GM18498 (cell line): Measurements from ENCODE around the gene CAPN5.

Experiments used
- ATAC-seq: cut with Tn5 transposase; IDR thresholded peaks from one replicate; pipeline ENCODE4 v1.9.1; 2021; ENCODE audit warnings: mild to moderate bottlenecking, moderate library complexity; ENCODE audit not compliant: unreplicated experiment

CAPN5 gene

DNA sequence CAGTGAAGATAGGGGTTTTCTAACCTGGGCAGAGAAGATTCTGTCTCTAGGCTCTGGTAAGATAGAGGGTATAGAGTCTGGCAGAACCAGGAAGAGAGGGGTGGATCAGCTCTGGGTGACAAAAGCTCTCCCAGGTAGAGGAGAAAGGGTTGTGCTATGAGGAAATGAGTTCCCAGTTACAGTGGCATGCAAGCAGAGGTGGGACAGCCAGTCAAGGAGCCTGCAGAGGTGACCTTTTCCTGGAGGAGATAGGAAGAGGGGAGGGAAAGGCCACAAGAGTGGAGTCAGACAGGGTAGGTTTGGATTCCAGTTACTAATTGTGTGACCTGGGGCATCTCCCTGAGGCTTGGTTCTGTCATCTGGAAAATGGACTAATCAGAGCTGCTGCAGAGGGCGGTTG lies 3.4 kb upstream of the CAPN5 start:
- ATAC-seq = no peak

DNA sequence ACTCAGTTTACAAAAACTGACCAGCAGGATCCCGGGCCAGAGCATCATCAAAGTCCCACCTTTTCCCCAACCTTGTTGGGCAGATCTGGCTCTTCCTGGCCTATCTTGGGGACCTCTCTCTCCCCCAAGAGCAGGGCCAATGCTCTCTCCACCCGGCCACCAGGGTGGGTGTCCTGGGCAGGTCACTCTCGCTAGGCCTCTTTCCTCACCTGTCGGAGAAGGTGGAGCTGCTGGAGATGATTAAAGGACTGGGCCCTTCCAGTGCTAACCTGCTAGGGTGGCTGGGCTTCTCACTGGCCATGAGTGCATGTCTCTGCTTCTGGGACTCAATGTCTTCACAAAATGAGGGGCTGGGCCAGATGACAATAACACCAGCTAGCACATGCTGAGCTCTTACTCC lies 2.9 kb upstream of the CAPN5 start:
- ATAC-seq = no peak

DNA sequence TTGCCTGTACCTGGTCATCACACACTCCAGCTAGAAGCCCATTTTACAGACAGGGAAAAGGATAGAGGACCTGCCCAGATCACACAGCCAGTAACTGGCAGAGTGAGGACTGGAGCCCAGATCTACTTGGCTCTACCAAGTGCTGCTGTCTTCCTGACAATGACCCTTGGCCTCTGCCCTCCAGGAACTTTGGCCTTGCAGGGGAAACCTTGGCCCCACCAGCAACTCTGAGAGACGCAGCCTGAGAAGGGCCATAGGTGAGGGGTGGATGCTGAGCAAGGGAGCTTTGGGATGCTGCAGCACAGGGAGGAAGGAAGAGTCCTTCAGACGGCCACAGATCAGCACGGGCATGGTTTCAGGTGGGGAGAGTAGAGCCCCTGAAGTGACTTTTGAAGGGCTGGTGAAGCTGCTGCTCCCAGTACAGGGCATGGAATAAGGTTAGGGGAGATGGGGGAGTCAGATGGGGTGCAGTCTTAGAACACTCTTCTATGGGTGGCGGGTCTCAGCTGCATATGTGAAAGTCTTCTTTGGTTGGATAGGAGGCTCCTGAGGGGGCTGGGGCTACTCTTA lies 2.0 kb upstream of the CAPN5 start:
- ATAC-seq = no peak

DNA sequence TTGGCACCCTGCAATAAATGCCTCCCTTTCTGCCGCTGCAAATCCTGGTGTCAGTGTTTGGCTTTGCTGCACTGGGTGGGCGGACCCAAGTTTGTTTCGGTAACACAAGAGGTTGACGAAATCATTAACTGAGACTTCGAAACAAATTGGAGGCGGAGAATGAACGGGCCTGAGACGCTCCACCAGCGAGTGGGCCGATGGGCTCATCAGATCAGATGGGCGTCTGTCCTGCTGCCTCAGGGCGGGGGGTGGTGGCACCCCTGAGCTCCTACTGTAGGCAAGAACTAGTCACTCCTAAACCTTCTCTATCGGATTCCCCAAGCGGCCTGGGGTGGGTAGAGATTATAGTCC lies 918 bp upstream of the CAPN5 start:
- no peak for ATAC-seq

DNA sequence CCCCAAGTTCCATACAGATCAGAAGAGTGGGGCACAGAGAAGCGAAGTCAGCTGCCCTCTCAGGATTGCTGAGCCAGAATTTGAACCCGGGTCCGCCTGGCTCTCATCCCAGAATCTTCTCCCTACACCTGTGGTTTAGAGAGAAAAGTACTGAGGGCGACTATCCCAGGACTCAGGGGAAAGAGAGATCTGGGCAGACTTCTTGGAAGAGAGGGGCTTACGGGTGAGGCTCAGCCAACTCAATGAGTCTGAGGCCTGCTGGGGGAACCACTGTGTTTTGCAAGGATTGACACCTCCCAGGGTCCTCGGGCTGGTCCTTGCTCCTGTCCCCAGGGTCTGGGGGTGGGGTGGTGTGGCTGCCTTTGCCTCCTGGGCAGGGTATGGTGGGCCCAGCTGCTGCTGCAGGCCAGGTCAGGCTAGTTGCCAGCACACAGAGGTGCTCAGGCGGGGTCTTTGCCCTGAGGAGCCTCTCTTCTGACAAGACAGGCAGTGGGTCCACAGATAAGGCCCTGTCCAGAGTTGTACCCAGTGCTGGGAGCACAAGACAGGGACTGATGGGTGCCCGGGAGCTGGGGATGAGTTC lies 1.2 kb downstream of the CAPN5 start:
- no peak for ATAC-seq

DNA sequence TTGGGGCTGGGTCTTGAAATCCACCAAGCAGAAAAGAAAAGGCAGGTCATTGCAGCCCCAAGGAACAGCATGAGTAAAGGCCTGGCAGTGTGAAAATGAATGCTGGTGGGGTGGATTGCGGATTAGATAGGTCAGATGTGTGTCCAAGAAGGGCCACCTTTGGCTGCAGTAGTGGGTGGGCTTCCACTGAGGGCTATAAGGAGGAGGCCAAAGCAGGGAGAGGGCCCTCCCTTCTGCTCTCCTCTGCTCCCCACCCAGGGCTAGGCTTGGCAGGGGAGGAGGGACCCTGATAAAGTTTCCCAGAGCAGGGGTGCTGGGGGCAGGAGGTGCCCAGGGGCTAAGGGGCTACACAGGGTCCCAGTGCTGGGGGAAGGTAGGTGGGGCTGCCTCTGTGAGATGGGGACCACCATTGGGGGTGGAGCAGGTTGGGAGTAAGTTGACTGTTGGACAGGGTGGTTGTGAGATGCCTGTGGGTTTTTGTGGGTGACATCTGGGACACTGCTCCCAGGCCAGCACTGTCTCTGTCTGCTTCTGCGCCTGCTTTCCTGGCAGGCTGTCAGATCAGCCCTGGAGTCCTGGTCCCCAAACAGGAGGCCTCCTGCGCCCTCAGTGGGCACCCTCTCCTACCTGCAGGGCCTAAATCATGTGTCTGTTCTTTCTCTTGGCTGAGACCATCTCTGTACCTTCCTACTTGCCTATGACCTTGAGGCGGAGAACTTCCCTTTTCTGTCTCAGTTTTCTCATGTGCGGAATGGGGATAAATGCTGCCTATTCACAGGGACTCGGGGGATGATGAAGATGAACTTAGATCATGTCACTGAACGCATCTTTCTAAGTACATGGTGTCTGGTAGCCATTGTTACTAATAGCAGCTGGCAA lies 1.9 kb downstream of the CAPN5 start:
- no peak for ATAC-seq

DNA sequence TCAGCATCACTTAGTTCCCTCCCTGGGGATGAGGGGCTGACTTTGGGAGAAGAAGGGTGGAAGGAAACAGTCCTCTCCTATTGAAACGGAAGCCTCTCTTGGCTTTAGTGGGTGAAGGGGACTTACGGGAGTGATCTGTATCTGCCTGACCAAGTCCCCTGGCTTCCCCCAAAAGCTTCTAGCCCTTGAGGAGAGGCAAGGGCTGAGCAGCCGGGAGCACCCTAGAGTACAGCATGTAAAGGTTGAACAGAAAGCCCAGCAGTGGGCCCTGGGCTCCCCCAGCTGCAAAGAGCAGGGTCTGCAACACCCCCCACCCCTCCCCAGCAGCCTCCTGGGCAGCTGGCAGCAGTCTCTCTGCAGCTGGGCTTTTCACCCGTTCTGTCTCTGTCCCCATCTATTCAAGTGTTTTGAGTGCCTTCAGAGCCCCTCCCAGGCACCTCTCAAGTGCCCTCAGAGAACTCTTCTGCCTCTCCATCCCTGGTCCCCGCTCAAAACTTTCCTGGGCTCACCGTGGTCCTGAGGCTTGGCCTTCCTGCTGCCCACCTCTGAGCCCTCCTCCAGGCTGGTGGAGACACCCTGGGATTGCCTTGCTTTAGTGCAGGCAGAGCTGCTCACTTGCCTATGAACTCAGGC lies 2.7 kb downstream of the CAPN5 start:
- no peak for ATAC-seq

DNA sequence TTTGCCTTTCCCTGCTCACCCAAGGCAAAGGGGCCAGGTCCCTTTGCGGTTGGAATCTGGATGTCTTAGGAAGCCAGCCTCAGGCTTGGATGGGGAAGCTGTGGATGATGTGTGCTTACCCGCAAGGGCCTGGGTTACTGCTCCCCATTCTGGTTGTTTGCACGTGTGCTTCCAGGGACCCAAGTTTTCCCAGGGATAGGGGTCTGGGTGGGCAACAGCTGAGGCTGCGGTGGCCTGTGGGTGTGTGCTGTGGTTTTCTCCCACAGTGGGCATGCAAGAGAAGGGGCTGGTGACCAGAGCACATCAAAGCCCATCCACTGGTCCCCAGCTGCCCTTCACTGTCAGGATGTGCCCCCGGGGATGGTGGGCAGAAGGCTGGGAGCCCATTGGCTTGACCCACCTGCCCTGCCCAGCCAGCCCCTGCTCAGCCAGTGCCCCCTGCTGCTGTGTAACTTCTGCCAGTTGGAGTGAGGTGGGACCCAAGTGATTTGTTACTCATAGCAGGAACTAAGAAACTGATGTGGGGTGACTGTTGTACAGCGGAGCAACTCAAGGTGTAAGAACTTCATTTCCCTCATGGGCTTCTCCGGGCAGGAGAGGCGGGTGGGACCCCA lies 3.3 kb downstream of the CAPN5 start:
- no peak for ATAC-seq

DNA sequence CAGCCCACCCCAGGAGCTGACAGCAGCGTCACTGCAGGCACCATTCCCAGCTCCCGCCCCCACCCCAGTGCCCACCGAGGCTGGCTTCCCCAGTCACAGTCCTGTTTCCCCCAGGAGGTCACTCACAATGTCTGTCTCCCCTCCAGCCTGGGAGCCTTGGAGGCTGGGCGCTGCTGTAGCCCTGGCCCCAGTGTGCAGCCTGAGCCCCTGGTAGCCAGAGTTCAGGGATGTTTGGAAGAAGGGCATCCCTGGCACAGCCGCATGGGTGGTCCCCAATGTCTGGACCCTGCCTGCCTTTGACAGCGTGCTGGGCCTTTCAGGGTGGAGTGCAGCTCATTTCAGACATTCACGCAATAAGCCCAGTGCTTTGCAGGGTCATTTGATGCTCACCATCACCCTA lies 4.3 kb downstream of the CAPN5 start:
- no peak for ATAC-seq

DNA sequence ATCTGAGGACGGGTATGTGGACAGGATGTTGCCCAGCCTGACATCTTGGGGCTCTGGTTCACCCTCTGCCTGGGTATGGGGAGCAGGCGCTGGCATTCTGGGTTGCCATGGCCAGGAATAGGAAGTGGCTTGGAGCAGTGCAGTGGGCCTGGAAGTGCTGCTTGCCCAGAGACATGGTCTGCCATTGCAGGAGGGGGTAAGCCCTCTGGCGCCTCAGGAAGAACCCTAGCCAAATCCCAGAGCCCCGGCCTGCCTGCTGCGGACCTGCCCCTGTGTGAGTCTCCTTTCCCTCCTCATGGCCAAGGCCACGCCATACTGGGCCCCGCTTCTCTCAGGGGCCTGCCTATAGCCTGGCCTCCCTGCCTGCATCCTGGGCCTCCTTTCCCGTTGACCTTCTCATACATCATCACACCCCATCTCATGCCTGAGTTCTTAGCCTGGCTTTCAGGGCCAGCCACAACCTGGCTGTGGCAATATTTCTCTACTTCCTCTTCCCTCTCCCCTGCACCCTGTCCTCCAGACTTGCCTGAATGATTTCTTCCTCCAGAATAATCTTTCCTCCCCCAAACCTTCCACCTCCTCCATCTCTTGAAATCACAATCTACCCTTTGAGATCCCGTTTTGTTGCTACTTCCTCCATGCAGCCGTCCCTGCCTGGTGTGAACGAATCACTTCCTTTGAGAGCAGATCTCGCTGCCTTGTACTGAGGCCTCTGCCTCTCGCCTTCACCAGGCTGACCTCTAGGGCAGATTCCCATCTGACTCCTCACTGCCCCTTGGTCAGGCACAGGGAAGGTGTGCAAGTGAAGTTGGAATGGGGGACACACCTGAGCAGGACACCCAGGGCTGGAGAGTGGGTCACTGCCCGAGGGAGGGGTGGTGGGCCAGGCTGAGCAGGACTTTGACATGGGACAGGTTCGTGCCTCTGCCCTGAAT lies 5.2 kb downstream of the CAPN5 start:
- no peak for ATAC-seq

DNA sequence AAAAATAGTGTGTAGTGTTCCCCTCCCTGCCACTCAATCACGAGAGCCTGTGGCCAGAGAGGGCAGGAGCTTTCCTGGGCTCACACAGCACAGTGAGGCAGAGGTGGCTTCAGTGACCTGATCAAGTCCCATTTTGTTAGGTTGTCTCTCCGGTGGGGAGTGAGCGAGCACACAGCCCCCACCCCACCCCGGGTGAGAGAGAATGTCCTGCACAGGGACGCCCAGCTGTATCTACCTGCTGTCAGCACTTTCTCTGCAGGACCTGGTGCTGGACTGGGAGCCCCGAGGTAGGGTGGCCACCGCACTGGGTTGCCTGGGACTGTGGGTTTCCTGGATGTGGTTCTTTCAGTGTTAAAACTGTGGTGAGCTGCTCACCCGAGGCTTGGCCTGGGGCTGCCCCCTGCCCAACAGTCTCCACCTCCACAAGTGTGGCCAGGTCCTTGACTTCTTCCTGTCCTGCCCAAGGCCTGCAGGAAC lies 6.1 kb downstream of the CAPN5 start:
- no peak for ATAC-seq

DNA sequence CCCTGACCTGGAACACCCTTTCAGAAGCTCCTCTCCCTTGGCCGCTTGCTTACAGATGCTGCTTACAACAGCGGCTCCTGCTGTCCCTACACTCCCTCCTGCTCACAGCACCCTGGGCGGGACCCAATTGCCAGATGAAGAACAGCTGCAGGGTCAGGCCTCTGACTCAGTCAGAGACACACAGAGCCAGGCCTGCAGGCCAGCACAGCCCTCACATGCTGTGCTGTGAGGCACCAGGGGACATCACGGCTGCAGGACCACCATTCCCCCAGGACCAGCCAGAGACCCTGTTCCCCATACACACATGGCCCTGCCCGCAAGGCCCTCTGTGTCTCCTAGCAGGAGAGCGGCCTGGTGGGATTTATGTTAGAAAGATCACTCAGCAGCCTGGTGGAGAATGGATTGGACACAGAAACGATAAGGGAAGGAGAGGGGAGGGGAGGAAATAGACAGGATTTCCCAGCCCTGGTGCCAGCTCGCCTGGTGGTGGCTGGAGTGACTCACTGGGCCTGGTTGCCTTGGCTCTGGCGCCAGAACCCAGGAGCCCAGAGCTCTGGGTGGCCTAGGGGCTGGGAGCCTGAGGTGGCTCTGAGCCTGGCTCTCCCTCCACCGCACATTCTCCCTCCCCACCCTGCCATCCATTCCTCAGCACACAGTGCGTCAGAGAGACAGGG lies 6.7 kb downstream of the CAPN5 start:
- no peak for ATAC-seq

DNA sequence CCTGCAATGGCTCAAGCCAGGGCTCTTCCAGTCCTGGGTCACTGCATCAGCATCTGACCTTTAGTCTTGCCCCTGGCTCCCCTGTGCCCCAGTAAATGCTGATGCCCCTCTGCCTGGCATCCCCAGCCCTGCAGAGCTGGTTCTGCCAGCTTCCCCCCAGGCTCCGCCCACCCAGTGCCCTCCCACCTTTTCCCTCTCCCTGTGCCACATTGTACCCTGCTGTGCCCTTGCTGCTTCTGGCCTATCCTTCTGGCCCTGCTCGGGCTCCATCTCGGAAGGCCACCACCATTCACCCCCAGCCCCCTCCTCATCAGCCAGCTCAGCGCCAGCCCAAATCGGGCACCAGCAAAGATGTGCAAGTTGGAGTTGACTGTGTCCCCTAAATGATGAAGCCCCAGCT lies 7.4 kb downstream of the CAPN5 start:
- no peak for ATAC-seq

DNA sequence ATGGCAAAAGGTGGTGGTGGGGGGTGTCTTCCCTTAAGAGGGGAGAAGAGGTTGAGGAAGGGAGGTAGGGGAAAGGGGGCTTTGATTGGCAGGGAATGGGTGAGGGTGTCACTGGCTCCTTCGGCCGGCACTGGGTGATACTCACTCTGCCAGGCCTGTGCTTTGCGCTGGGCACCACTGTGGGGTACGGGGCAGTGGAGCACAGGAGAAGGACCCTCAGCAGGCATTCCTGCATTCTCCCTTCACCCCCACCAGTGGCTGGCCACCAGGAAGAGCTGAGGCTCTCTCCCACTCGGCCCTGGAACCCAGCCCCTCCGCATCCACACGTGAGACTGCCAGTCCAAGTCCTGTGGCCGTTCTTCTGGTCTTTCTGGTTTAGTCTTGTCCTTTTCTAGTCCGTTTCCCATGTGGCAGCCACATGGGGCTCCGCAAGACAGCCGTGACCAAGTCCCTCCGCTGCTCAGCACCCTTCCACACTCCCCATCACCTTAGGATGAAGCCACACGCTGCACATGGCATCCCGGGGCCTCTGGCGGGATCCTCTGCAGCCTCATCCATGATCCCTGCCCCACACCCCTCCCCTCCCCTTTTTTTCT lies 8.0 kb downstream of the CAPN5 start:
- no peak for ATAC-seq

DNA sequence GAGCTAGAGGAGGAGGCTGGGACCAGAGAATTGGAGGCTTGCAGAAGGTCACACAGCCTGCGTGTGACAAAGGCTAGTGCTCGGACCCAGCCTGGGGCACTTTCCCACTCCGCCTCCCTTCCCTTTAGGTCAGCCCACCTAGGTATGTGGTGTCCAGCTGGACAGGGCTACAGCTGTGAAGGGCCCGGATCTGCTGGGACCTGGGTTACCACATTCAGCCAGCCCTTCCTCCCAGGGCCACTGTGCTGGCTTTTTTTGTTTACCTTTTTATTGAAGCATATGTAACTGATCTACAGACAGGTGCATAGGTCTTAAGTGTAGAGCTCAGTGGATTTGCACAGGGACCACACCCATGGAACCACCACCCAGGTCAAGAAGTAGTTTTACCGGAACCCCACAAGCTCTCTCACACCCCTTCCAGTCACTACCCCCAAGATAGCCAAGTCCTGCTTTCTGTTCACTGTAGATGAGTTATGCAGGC lies 8.7 kb downstream of the CAPN5 start:
- no peak for ATAC-seq

DNA sequence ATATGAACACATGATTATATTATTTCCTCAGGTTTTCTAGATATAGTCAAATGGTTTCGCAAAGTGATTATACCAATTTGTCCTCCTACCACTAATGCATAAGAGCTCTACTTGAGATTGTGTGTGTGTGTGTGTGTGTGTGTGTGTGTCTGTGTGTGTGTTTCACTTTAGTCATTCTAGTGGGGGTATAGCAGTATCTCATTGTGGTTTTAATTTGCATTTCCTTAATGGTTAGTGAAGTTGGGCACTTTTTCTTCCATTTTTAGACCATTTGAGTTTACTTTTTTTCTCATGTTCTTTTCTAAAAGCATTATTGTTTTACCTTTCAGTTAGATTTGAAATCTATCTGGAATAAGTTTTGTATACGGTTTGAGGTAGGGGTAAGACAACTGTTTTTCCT lies 12.9 kb downstream of the CAPN5 start:
- no peak for ATAC-seq

DNA sequence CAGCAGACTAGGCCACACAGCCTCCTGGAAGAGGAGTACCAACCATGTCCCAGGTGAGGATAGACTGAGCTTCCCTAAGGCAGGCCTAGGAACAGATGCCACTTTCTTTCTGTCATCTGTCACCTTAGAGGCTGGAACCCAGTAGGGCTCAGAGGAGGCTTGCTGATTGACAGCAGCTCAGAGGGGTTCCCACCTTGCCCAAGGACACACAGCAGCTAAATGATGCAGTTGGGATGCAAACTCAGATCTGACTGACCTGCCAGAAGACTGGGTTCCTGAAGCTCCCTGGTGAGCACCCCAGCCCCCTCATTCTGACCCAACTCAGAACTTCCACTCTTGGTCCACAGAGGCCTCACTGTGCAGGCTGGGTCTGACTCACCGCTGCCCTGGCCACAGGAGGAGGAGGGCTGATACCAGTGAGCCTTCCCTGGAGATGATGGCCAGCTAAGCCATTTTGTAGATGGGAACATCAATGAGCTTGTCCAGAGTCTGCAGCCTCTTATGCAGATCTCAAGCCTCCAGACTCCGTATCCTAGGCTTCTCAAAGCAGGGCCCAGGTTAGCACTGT lies 14.0 kb downstream of the CAPN5 start:
- no peak for ATAC-seq

DNA sequence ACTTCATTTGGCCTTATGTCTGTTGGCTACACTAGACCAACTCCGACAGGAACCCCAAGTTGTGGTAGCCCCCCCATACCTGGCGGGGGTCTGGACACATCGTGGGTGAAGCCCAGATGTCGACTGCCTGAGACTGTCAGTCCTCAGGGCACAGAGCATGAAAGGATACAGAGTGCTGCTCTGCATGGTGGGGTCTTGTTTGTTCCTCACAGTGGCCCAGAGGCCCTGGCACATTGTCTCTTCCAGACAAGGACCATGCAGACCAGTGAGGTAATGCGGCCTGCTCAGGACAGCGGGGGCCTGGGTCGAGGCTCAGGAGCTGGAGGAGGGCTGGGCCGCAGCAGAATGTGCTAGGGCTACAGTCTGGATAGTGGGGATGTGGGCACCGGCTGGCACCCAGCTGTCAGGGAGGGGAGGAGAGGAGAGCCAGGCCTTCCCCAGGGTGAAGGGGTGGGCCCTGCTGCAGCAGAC lies 14.6 kb downstream of the CAPN5 start:
- no peak for ATAC-seq
